Upper lobe of left lung (tissue), 6 donors: ENCODE measurements around the gene MRPS5. TPM values are rescaled to one million over a fixed set of nuclear protein-coding genes. Genes with fewer than 3 reads are reported as not detected.

Source experiments
- ATAC-seq, 2 donors: fragments of 200-7000 bp; cut with Tn5 transposase; one replicate each; pipeline ENCODE4 v1.9.1; 2022; ENCODE audit warnings: mild to moderate bottlenecking in 2 of 2, moderate library complexity in 2 of 2; ENCODE audit not compliant: low FRiP score in 2 of 2
- DNase-seq, 2 donors: peaks; one replicate each; pipeline ENCODE4 v3.0.0-alpha.2; 2019 to 2020
- H3K27ac ChIP-seq, 4 donors: fragments of 200-600 bp; sonication (generic); one replicate each; pipeline ENCODE4 v1.5.1; 2016 to 2019
- H3K27me3 ChIP-seq, 4 donors: fragments of 200-600 bp; sonication (generic); one replicate each; pipeline ENCODE4 v1.5.1; 2017 to 2019
- H3K36me3 ChIP-seq, 4 donors: fragments of 200-600 bp; sonication (generic); one replicate each; pipeline ENCODE4 v1.5.1; 2016 to 2019
- H3K4me1 ChIP-seq, 4 donors: fragments of 200-600 bp; sonication (generic); one replicate each; pipeline ENCODE4 v1.5.1; 2018 to 2019
- H3K4me3 ChIP-seq, 4 donors: fragments of 200-600 bp; sonication (generic); one replicate each; pipeline ENCODE4 v1.5.1; 2017 to 2019; ENCODE audit warnings: mild to moderate bottlenecking in 2 of 4, moderate library complexity in 1 of 4
- H3K9me3 ChIP-seq, 4 donors: fragments of 200-600 bp; sonication (generic); one replicate each; pipeline ENCODE4 v1.5.1; 2018 to 2019
- EP300 ChIP-seq, 4 donors: sonication (generic); formaldehyde crosslinking; IDR thresholded peaks; one replicate each; pipeline ENCODE4 v1.5.1; 2017; ENCODE audit warnings: antibody characterized with exemption in 4 of 4, control low read depth in 2 of 4
- POLR2A ChIP-seq, 4 donors: fragments of 450-650 bp; IDR thresholded peaks; one replicate each; pipeline ENCODE4 v1.5.1; 2016 to 2017; ENCODE audit warnings: antibody characterized with exemption in 4 of 4, mild to moderate bottlenecking in 2 of 4
- POLR2AphosphoS5 ChIP-seq, 2 donors: sonication (generic); formaldehyde crosslinking; IDR thresholded peaks; one replicate each; pipeline ENCODE4 v1.5.1; 2017; ENCODE audit warnings: antibody characterized with exemption in 2 of 2
- WGBS, 2 donors: methylation state at CpG; one replicate each; pipeline ENCODE4 v1.1.5; 2017 to 2018; 5-methylcytosine and 5-hydroxymethylcytosine counted together
- total RNA-seq, 6 donors: library from RNA; depleted of rRNA in 4 of 6; stranded (reverse); fragments of >200 nt in 4 of 6; gene quantifications; one replicate each; pipeline versions ENCODE4 v1.1.0 to v1.2.1, GENCODE V29; 2016 to 2021
- TF ChIP-seq, protein P1 (sequence below), 6 experiments: fragments of 450-650 bp in 4 of 6; fragments of 200-600 bp in 2 of 6; sonication (generic) in 2 of 6; IDR thresholded peaks; one replicate each; pipeline ENCODE4 v1.5.1; 2016 to 2019; ENCODE audit warnings: antibody characterized with exemption in 6 of 6
- donor health status: DM: no; HTN: no; CAD: no; lungs with moderate emphysema.
- donor health status: DM: no; HTN: yes; CAD: no; lungs with severe emphysema.

Gene MRPS5
- total RNA-seq, 6 donors from 2014 or later, result 37.5 to 77.5 (median 47.9) TPM

DNA sequence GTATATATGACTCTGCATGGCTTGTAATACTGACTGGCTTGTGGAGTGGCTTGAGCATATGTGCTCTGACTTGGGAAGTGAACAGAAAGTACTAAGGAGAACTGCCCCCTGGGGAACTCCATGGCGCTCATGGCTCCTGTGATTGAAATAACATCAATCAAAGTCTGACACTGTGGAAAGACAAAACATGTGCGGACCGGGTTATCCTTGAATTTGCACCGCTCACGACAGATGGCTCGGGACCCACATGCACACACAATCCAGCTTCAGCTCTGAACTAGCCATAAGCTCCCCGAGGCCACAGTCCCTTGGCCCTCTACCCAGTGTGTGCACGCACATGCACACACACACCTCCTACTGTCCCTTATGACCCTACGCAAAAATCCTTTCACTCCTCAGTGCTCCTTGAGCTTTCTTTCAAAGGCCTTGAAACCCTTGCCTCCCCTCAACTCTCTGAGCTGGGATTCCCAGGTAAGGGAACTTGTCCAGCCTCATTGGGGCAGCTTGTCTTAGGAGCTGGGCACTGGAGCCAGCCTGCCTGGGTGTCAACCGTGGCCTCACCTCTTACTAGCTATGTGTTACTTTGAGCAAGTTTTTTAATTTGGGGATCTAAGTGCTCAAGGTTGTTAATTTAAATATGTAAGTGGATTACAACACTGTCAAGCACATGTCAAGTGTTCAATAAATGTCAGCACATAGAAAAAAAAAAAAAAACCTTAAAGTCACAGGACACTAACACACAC is 43.6 kb downstream of the MRPS5 start:
- peaks cover 15 to 47% (median 36%) of the 10 kb centered on the region in 4 donors for H3K4me1 ChIP-seq
- ATAC-seq (no peak), DNase-seq (peak in 1 of 2 donors; percentile 61)
- H3K36me3 ChIP-seq, result no peaks in the 10 kb centered on the region
- WGBS, 2 donors, result 56 to 72% methylated on average over 10 of the region's 10 CpGs
- no peak overlapping the region for H3K27ac ChIP-seq
- no peaks in the 10 kb centered on the region for H3K27me3 ChIP-seq
- peak in 1 of 4 donors; percentile 21 for TF ChIP-seq POLR2A (IDR thresholded peaks at IDR 0.05)
- TF ChIP-seq POLR2AphosphoS5 (IDR thresholded peaks at IDR 0.05), result no peak
- no peaks in the 10 kb centered on the region for H3K9me3 ChIP-seq
- H3K4me3 ChIP-seq, result no peak overlapping the region

DNA sequence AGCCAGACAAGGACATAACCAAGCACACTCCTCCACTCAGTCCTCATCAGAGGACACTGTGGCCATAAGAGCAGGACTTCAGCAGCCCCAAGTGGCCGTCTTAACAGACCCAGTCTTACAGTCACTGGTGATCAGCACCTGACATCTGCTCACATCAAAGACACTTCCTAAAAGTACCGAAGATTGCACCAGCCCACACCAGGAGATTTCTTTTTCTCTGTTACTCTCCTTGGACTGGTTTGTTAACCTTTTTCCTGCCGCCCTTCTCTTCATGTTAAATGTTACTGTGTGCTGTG is 44.1 kb downstream of the MRPS5 start:
- DNase-seq (no peak), ATAC-seq (no peak)
- TF ChIP-seq, protein P1, sequence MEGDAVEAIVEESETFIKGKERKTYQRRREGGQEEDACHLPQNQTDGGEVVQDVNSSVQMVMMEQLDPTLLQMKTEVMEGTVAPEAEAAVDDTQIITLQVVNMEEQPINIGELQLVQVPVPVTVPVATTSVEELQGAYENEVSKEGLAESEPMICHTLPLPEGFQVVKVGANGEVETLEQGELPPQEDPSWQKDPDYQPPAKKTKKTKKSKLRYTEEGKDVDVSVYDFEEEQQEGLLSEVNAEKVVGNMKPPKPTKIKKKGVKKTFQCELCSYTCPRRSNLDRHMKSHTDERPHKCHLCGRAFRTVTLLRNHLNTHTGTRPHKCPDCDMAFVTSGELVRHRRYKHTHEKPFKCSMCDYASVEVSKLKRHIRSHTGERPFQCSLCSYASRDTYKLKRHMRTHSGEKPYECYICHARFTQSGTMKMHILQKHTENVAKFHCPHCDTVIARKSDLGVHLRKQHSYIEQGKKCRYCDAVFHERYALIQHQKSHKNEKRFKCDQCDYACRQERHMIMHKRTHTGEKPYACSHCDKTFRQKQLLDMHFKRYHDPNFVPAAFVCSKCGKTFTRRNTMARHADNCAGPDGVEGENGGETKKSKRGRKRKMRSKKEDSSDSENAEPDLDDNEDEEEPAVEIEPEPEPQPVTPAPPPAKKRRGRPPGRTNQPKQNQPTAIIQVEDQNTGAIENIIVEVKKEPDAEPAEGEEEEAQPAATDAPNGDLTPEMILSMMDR (IDR thresholded peaks at IDR 0.05), result no peak
- no peak for TF ChIP-seq POLR2A (IDR thresholded peaks at IDR 0.05)
- TF ChIP-seq POLR2AphosphoS5 (IDR thresholded peaks at IDR 0.05), result no peak
- TF ChIP-seq EP300 (IDR thresholded peaks at IDR 0.05), result no peak
- Histone ChIP-seq H3K4me1 (peaks cover 15 to 47% (median 36%) of the 10 kb centered on the region in 4 donors), H3K27ac (no peak overlapping the region), H3K27me3 (no peaks in the 10 kb centered on the region), H3K4me3 (no peak overlapping the region), H3K36me3 (no peaks in the 10 kb centered on the region), H3K9me3 (no peaks in the 10 kb centered on the region)
- 30% methylated on average over 3 of the region's 3 CpGs for WGBS, 2 donors

- ATAC-seq (peak; percentile 84 to 91), DNase-seq (peak; percentile 92 to 94)
Observed at GRCh38 chr2:95076705-95077529, 44.7 kb downstream of the MRPS5 start.

GRCh38 chr2:95075440-95076132 is 46.0 kb downstream of the MRPS5 start:
- Histone ChIP-seq H3K4me3 (no peak overlapping the region), H3K36me3 (no peaks in the 10 kb centered on the region), H3K9me3 (no peaks in the 10 kb centered on the region), H3K27ac (no peak overlapping the region), H3K4me1 (peaks cover 15 to 47% (median 36%) of the 10 kb centered on the region in 4 donors), H3K27me3 (no peaks in the 10 kb centered on the region)
- DNase-seq (no peak), ATAC-seq (no peak)
- TF ChIP-seq POLR2A (IDR thresholded peaks at IDR 0.05), result no peak
- TF ChIP-seq, protein P1 (IDR thresholded peaks at IDR 0.05), result no peak
- TF ChIP-seq POLR2AphosphoS5 (IDR thresholded peaks at IDR 0.05), result no peak
- no peak for TF ChIP-seq EP300 (IDR thresholded peaks at IDR 0.05)
- 83 to 85% methylated on average over 2 to 8 of the region's 8 CpGs for WGBS, 2 donors

More at GRCh38 chr2:95076705-95077529, 44.7 kb downstream of the MRPS5 start:
- Histone ChIP-seq H3K4me1 (peaks cover 15 to 47% (median 36%) of the 10 kb centered on the region in 4 donors), H3K27ac (no peak overlapping the region), H3K27me3 (no peaks in the 10 kb centered on the region), H3K9me3 (no peaks in the 10 kb centered on the region), H3K36me3 (no peaks in the 10 kb centered on the region), H3K4me3 (peak overlapping the region in 3 of 4 donors; percentile 29 to 50 (median 48))
- 9 to 12% methylated on average over 18 to 32 of the region's 44 CpGs for whole genome bisulfite sequencing, 2 donors
- TF ChIP-seq EP300 (IDR thresholded peaks at IDR 0.05) (no peak), POLR2A (IDR thresholded peaks at IDR 0.05) (no peak)
- TF ChIP-seq, protein P1 (IDR thresholded peaks at IDR 0.05), result peak; percentile 83 to 90 (median 84)
